ENCODE data around the gene RUNX3.

Gene RUNX3

DNA sequence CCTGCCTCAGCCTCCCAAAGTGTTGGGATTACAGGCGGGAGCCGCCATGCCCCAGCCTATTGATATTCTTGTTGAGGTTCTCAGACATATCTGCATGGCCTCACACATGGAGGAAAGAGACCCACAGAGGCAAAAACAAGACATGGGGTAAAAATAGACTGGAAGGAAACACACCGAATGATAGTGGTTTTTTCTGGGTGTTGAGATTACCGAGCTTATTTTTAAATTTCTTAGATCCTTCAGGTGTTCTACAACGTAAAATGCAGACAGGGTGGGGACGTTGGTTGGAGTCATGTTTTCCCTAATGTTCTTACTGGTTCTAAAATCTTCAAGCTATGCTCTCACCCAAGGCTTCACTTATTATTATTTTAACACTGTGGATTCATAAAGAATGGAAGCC lies 23.9 kb upstream of the RUNX3 start:
- Histone ChIP-seq H3K79me2 (ENCODE audit: control insufficient read depth, low read length) (no peaks in the 10 kb centered on the region), H3K27me3 (ENCODE audit: control insufficient read depth, low read length) (peaks cover 9% of the 10 kb centered on the region), H4K20me1 (ENCODE audit: control insufficient read depth, insufficient read depth, low read depth, low read length) (no peaks in the 10 kb centered on the region), H3K36me3 (ENCODE audit: control insufficient read depth, low read length) (no peaks in the 10 kb centered on the region), H3K4me1 (ENCODE audit: control insufficient read depth, low read length) (peaks cover 29% of the 10 kb centered on the region), H3K9me3 (ENCODE audit: control insufficient read depth, insufficient read depth, low read length) (no peaks in the 10 kb centered on the region), H3K4me2 (ENCODE audit: low read length) (no peak overlapping the region), H3F3A (ENCODE audit: control insufficient read depth, insufficient read depth) (peaks cover 9% of the 10 kb centered on the region), H3K4me3 (ENCODE audit: low read length) (no peak overlapping the region), H3K27ac (ENCODE audit: low read depth, low read length) (no peak overlapping the region), H3K9me2 (replicated peaks; ENCODE audit: control insufficient read depth, low read length) (no peaks in the 10 kb centered on the region)
- TF ChIP-seq EZH2phosphoT487 (IDR thresholded peaks at IDR 0.05; ENCODE audit: borderline replicate concordance, low read length) = no peak
- TF ChIP-seq, protein P1, sequence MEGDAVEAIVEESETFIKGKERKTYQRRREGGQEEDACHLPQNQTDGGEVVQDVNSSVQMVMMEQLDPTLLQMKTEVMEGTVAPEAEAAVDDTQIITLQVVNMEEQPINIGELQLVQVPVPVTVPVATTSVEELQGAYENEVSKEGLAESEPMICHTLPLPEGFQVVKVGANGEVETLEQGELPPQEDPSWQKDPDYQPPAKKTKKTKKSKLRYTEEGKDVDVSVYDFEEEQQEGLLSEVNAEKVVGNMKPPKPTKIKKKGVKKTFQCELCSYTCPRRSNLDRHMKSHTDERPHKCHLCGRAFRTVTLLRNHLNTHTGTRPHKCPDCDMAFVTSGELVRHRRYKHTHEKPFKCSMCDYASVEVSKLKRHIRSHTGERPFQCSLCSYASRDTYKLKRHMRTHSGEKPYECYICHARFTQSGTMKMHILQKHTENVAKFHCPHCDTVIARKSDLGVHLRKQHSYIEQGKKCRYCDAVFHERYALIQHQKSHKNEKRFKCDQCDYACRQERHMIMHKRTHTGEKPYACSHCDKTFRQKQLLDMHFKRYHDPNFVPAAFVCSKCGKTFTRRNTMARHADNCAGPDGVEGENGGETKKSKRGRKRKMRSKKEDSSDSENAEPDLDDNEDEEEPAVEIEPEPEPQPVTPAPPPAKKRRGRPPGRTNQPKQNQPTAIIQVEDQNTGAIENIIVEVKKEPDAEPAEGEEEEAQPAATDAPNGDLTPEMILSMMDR (IDR thresholded peaks at IDR 0.05; ENCODE audit: low read depth, low read length, poor library complexity, severe bottlenecking) = no peak

DNA sequence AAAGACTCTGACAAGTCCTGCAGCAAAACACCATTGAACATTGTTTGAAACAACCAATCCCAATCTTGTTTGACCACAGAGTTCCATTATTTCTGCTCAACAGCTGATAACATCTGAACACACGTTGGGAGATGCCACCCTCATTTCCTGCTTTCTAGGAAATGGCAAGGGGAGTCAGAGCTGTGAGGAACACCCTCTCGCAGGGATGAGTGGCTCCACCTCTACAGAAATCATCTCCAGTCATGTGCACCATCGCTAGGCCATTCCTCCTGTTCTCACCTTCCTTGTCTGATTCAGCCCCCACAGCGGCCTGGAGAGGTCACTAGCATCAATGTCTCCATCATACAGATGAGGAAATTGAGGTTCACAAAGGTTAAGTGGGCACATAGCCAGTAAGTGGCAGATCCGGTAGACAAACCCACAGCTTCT lies 22.4 kb upstream of the RUNX3 start:
- Histone ChIP-seq H4K20me1 (ENCODE audit: control insufficient read depth, insufficient read depth, low read depth, low read length) (no peaks in the 10 kb centered on the region), H3K4me3 (ENCODE audit: low read length) (no peak overlapping the region), H3K27me3 (ENCODE audit: control insufficient read depth, low read length) (peaks cover 3% of the 10 kb centered on the region; the same call in 1 of the 2 replicates), H3K4me1 (ENCODE audit: control insufficient read depth, low read length) (peaks cover 43% of the 10 kb centered on the region), H3K9me2 (replicated peaks; ENCODE audit: control insufficient read depth, low read length) (no peaks in the 10 kb centered on the region), H3F3A (ENCODE audit: control insufficient read depth, insufficient read depth) (peaks cover 9% of the 10 kb centered on the region), H3K27ac (ENCODE audit: low read depth, low read length) (no peak overlapping the region), H3K36me3 (ENCODE audit: control insufficient read depth, low read length) (no peaks in the 10 kb centered on the region), H3K9me3 (ENCODE audit: control insufficient read depth, insufficient read depth, low read length) (no peaks in the 10 kb centered on the region), H3K79me2 (ENCODE audit: control insufficient read depth, low read length) (no peaks in the 10 kb centered on the region), H3K4me2 (ENCODE audit: low read length) (no peak overlapping the region)
- TF ChIP-seq EZH2phosphoT487 (IDR thresholded peaks at IDR 0.05; ENCODE audit: borderline replicate concordance, low read length) = no peak
- TF ChIP-seq, protein P1 (IDR thresholded peaks at IDR 0.05; ENCODE audit: low read depth, low read length, poor library complexity, severe bottlenecking) = peak; percentile 13

DNA sequence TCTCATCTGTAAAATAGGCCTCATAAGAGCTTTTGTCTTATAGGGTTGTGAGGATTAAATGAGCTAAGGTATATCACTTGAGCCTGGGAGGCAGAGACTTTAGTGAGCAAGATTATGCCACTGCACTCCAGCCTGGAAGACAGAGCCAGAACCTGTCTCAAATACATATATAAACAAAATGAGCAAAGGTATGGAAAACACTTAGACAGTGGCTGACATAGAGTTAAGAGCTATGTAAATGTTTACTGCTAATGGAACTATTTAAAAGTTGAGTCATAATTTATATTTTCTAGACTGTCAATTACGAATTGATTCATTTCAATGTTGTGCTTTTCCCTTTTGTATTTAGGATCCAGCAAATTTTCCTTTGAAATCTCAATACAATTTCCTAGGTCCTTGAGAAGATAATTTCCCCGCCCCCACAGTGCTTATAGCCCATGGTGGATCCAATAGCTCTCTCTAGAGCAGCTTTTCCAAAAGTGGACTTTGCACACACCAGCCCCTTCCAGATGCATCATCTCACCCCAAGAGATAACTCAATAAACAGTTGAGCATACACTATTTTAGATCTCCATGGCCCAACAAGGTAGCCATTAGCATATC lies 21.8 kb upstream of the RUNX3 start:
- Histone ChIP-seq H3K4me2 (ENCODE audit: low read length) (no peak overlapping the region), H3K27me3 (ENCODE audit: control insufficient read depth, low read length) (no peaks in the 10 kb centered on the region), H4K20me1 (ENCODE audit: control insufficient read depth, insufficient read depth, low read depth, low read length) (no peaks in the 10 kb centered on the region), H3K79me2 (ENCODE audit: control insufficient read depth, low read length) (no peaks in the 10 kb centered on the region), H3K36me3 (ENCODE audit: control insufficient read depth, low read length) (no peaks in the 10 kb centered on the region), H3K27ac (ENCODE audit: low read depth, low read length) (no peak overlapping the region), H3K9me3 (ENCODE audit: control insufficient read depth, insufficient read depth, low read length) (no peaks in the 10 kb centered on the region), H3K9me2 (replicated peaks; ENCODE audit: control insufficient read depth, low read length) (no peaks in the 10 kb centered on the region), H3K4me3 (ENCODE audit: low read length) (no peak overlapping the region), H3F3A (ENCODE audit: control insufficient read depth, insufficient read depth) (peaks cover 9% of the 10 kb centered on the region), H3K4me1 (ENCODE audit: control insufficient read depth, low read length) (peaks cover 48% of the 10 kb centered on the region)
- TF ChIP-seq, protein P1 (IDR thresholded peaks at IDR 0.05; ENCODE audit: low read depth, low read length, poor library complexity, severe bottlenecking) = no peak
